CD4-positive, alpha-beta T cell (primary cell): ENCODE results near the gene TUBA3C. TPM values are rescaled to one million over a fixed set of nuclear protein-coding genes. Genes with fewer than 3 reads are reported as not detected.

Experiments used
- ATAC-seq: fragments of 200-7000 bp; cut with Tn5 transposase; one replicate; pipeline ENCODE4 v1.10.0; 2022; ENCODE audit warnings: mild to moderate bottlenecking; ENCODE audit not compliant: poor library complexity
- CTCF ChIA-PET: fragments of 350-600 bp; sonication (Branson Sonifier 250); formaldehyde crosslinking; loops from one replicate; lab custom pipeline; 2021; ENCODE audit warnings: antibody characterized with exemption, inconsistent platforms; lab: Charles Lee
- POLR2A ChIA-PET: fragments of 350-600 bp; sonication (Branson Sonifier 250); formaldehyde crosslinking; loops from one replicate; lab custom pipeline; 2021; ENCODE audit warnings: antibody characterized with exemption, inconsistent platforms; lab: Charles Lee
- DNase-seq, 14 experiments: peaks; one replicate each; pipeline ENCODE4 v3.0.0-alpha.2; 2013 to 2020; ENCODE audit warnings: mixed read lengths in 2 of 14
- H3K27ac ChIP-seq, 2 donors: one replicate each; pipeline versions ENCODE4 v1.5.1 to v1.7.0; 2013; ENCODE audit warnings: low read length in 2 of 2, low read depth in 1 of 2, mild to moderate bottlenecking in 1 of 2
- H3K27me3 ChIP-seq, 2 experiments: 1 replicate in 1 of 2; 2 replicates in 1 of 2; pipeline versions ENCODE4 v1.6.1 to v1.7.0; 2013; ENCODE audit warnings: low read length in 2 of 2, control low read depth in 1 of 2, mild to moderate bottlenecking in 1 of 2, moderate library complexity in 1 of 2; ENCODE audit not compliant: insufficient read depth in 2 of 2, control insufficient read depth in 1 of 2
- H3K36me3 ChIP-seq: one replicate; pipeline ENCODE4 v1.6.1; 2013; ENCODE audit warnings: low read length, control low read depth; ENCODE audit not compliant: insufficient read depth
- H3K4me1 ChIP-seq: one replicate; pipeline ENCODE4 v1.6.1; 2013; ENCODE audit warnings: low read length, control low read depth; ENCODE audit not compliant: insufficient read depth
- H3K4me3 ChIP-seq: one replicate; pipeline ENCODE4 v1.5.1; 2013; ENCODE audit warnings: mild to moderate bottlenecking, low read length, moderate library complexity
- H3K9me3 ChIP-seq, 2 experiments: 1 replicate in 1 of 2; 2 replicates in 1 of 2; pipeline versions ENCODE4 v1.6.1 to v1.7.0; 2013; ENCODE audit warnings: low read length in 2 of 2, mild to moderate bottlenecking in 2 of 2, control low read depth in 1 of 2, moderate library complexity in 1 of 2; ENCODE audit not compliant: control insufficient read depth in 1 of 2, insufficient read depth in 1 of 2
- H3K27ac Mint-ChIP-seq: one replicate; pipeline ENCODE4 v1.8.0; 2020; ENCODE audit warnings: mixed read lengths
- H3K27me3 Mint-ChIP-seq: one replicate; pipeline ENCODE4 v1.8.0; 2021; ENCODE audit warnings: mixed read lengths
- H3K36me3 Mint-ChIP-seq: one replicate; pipeline ENCODE4 v1.8.0; 2021; ENCODE audit warnings: low read depth, mixed read lengths
- H3K4me1 Mint-ChIP-seq: one replicate; pipeline ENCODE4 v1.8.0; 2021; ENCODE audit warnings: low read depth, mixed read lengths
- H3K4me3 Mint-ChIP-seq: one replicate; pipeline ENCODE4 v1.8.0; 2020; ENCODE audit warnings: mild to moderate bottlenecking, mixed read lengths
- H3K9me3 Mint-ChIP-seq: one replicate; pipeline ENCODE4 v1.8.0; 2020; ENCODE audit warnings: mixed read lengths
- intact Hi-C, 2 experiments: fragments of 100-400 bp; cut with DNase I in 1 of 2; cut with micrococcal nuclease in 1 of 2; formaldehyde crosslinking; loops; one replicate each; pipeline versions ENCODE4 v1.15.1 to v1.9.0; 2023 to 2025; cut with DNase I, micrococcal nuclease
- total RNA-seq, 174 experiments: library from RNA in 2 of 174; stranded (reverse) in 2 of 174; gene quantifications; one replicate each; pipeline ENCODE4 v1.2.3 and lab custom pipeline; 2021 to 2026
- TF ChIP-seq, protein P1 (sequence below): fragments of 200-600 bp; IDR thresholded peaks from one replicate; pipeline ENCODE4 v1.8.0; 2022; ENCODE audit warnings: antibody characterized with exemption, mild to moderate bottlenecking

The TUBA3C gene
- total RNA-seq, 2 experiments from 2014 or later, result not detected

DNA sequence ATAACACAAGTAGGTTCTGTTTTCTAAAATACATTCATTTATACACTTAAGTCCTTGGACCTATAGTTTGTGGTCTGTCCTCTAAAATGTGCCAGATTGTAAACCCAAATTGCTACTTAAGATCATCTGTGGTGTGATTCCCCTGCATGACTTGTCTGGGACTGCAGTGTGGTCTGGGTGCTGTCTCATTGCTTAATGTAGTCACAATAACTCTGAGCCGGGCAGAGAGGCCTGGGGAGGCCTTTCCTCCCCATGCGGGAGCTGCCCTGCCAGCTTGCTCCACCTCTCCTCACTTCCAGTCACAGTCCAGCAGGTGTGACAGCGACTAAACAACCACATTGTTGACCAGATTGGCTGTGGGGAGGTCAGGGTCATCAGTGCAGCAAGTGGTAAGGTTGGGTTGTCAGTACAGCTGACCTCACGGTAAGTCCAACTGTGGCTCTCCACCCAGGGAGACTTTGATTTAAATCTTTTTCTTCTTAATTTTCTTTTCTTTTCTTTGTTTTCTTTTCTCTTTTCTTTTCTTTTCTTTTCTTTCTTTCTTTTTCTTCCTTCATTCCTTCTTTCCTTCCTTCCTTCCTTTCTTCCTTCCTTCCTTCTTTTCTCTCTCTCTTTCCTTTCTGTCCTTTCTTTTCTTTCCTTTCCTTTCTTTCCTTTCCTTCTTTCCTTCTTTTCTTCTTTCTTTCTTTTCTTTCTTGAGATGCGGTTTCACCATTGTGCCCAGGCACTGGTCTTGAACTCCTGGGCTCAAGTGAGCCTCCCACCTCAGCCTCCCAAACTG lies 4.4 kb upstream of the TUBA3C start:
- H3K36me3 ChIP-seq, result no peaks in the 10 kb centered on the region
- TF ChIP-seq, protein P1, sequence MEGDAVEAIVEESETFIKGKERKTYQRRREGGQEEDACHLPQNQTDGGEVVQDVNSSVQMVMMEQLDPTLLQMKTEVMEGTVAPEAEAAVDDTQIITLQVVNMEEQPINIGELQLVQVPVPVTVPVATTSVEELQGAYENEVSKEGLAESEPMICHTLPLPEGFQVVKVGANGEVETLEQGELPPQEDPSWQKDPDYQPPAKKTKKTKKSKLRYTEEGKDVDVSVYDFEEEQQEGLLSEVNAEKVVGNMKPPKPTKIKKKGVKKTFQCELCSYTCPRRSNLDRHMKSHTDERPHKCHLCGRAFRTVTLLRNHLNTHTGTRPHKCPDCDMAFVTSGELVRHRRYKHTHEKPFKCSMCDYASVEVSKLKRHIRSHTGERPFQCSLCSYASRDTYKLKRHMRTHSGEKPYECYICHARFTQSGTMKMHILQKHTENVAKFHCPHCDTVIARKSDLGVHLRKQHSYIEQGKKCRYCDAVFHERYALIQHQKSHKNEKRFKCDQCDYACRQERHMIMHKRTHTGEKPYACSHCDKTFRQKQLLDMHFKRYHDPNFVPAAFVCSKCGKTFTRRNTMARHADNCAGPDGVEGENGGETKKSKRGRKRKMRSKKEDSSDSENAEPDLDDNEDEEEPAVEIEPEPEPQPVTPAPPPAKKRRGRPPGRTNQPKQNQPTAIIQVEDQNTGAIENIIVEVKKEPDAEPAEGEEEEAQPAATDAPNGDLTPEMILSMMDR, result no peak
- no peaks in the 10 kb centered on the region for H3K4me1 ChIP-seq
- intact Hi-C loops, result no loop called here
- H3K9me3 ChIP-seq, result peaks cover 0 to 22% of the 10 kb centered on the region in 2 experiments
- Mint-ChIP-seq H3K36me3 (no peaks in the 10 kb centered on the region), H3K27ac (no peak overlapping the region), H3K9me3 (peaks cover 3% of the 10 kb centered on the region), H3K27me3 (peaks cover 5% of the 10 kb centered on the region), H3K4me1 (no peaks in the 10 kb centered on the region), H3K4me3 (no peak overlapping the region)
- POLR2A ChIA-PET, result no interaction called here
- H3K27ac ChIP-seq, result no peak overlapping the region
- CTCF ChIA-PET, result no interaction called here
- H3K4me3 ChIP-seq, result no peak overlapping the region
- ATAC-seq (no peak), DNase-seq (no peak)
- no peaks in the 10 kb centered on the region for H3K27me3 ChIP-seq

DNA sequence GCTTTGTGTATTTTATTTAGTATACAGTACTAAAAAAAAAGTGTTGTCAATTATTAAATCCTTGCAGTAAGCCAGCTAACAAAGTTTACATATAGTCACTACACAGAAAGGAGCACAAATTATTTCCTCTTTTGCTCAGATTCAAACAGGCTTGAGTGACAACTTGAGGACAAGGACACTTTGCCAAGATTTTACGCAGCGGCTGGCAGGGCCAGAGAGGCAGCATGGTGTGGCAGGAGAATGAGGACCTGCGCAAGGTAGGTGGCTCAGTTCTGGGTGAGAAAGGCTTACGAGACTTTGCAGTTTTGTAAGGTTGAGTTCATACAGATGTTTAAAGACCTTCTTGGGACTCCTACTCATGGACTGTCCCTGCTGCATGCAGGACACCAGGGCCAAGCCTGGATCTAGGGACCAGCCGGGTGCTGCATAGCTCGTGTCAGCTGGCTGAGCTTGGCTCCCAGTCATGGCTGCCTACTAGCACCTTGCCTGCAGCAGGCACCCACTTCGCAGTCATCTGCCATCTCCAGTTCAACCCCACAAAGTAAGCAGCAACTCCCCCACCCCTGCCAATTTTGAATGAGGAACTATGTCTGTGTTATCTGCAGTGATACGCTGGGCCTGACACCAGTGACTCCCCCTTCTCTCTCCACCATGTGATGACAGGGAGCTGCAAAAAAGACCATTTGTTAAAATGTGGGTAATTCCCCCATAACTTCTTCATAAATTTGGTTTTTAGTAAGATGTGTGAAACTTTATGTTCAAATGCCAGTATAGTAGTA lies 3.7 kb upstream of the TUBA3C start:
- peaks cover 3% of the 10 kb centered on the region for H3K9me3 Mint-ChIP-seq

DNA sequence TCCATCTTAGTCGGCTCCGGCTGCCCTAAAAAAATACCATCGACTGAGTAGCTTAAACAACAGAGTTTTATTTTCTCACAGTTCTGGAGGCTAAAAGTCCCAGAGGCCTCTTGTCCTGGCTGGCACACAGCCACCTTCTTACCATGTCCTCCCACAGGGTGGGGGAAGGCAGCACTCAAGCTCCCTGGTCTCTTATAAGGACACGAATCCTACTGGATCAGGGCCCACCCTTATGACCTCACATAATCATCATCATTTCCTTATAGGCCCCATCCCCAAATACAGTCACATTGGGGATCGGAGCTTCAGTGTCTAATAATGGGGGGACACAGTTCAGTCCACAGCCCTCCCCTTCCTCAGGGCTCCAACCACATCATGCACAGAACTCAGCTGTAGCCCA lies 2.6 kb upstream of the TUBA3C start:
- no peaks in the 10 kb centered on the region for H3K4me1 Mint-ChIP-seq
- Histone ChIP-seq H3K4me3 (no peak overlapping the region), H3K4me1 (no peaks in the 10 kb centered on the region), H3K9me3 (peaks cover 0 to 28% of the 10 kb centered on the region in 2 experiments), H3K36me3 (no peaks in the 10 kb centered on the region), H3K27ac (no peak overlapping the region), H3K27me3 (no peaks in the 10 kb centered on the region)
- ATAC-seq (no peak), DNase-seq (no peak)
- H3K9me3 Mint-ChIP-seq, result peaks cover 3% of the 10 kb centered on the region
- H3K36me3 Mint-ChIP-seq, result no peaks in the 10 kb centered on the region
- ChIA-PET POLR2A (no interaction called here), CTCF (no interaction called here)
- intact Hi-C loops, result no loop called here
- TF ChIP-seq, protein P1, result no peak
- H3K4me3 Mint-ChIP-seq, result no peak overlapping the region
- peaks cover 5% of the 10 kb centered on the region for H3K27me3 Mint-ChIP-seq
- H3K27ac Mint-ChIP-seq, result no peak overlapping the region

More for the DNA sequence above, 3.7 kb upstream of the TUBA3C start:
- ChIA-PET POLR2A (no interaction called here), CTCF (no interaction called here)
- no peaks in the 10 kb centered on the region for H3K27me3 ChIP-seq
- H3K4me1 ChIP-seq, result no peaks in the 10 kb centered on the region
- no peak overlapping the region for H3K4me3 ChIP-seq
- H3K36me3 ChIP-seq, result no peaks in the 10 kb centered on the region
- Mint-ChIP-seq H3K36me3 (no peaks in the 10 kb centered on the region), H3K27me3 (peaks cover 5% of the 10 kb centered on the region), H3K4me1 (no peaks in the 10 kb centered on the region), H3K4me3 (no peak overlapping the region), H3K27ac (no peak overlapping the region)
- DNase-seq, result no peak
- H3K9me3 ChIP-seq, result peaks cover 0 to 26% of the 10 kb centered on the region in 2 experiments
- TF ChIP-seq, protein P1, result no peak
- no peak overlapping the region for H3K27ac ChIP-seq
- intact Hi-C loops, result no loop called here
- no peak for ATAC-seq
